Parathyroid adenoma (tissue), 2 donors: ENCODE measurements around the gene TRMT2B.

ENCODE experiments used
- H2AFZ ChIP-seq: fragments of 300-600 bp; sonication (generic); one replicate; pipeline ENCODE4 v1.7.0; 2017; ENCODE audit warnings: antibody characterized with exemption, mild to moderate bottlenecking
- H3K27ac ChIP-seq: fragments of 300-600 bp; sonication (generic); one replicate; pipeline ENCODE4 v1.7.0; 2017
- H3K27me3 ChIP-seq: fragments of 300-600 bp; sonication (generic); one replicate; pipeline ENCODE4 v1.7.0; 2017; ENCODE audit warnings: low read length; ENCODE audit not compliant: control insufficient read depth, insufficient read depth
- H3K36me3 ChIP-seq: fragments of 300-600 bp; sonication (generic); one replicate; pipeline ENCODE4 v1.7.0; 2017; ENCODE audit warnings: low read length; ENCODE audit not compliant: control insufficient read depth, insufficient read depth
- H3K4me1 ChIP-seq: fragments of 300-600 bp; sonication (generic); one replicate; pipeline ENCODE4 v1.7.0; 2017; ENCODE audit warnings: control low read depth
- H3K4me2 ChIP-seq: fragments of 300-600 bp; sonication (generic); one replicate; pipeline ENCODE4 v1.7.0; 2017; ENCODE audit warnings: low read length
- H3K4me3 ChIP-seq: fragments of 300-600 bp; sonication (generic); one replicate; pipeline ENCODE4 v1.7.0; 2017; ENCODE audit warnings: low read depth, low read length
- H3K79me2 ChIP-seq: fragments of 300-600 bp; sonication (generic); one replicate; pipeline ENCODE4 v1.7.0; 2017; ENCODE audit warnings: control low read depth
- H3K9ac ChIP-seq: fragments of 300-600 bp; sonication (generic); one replicate; pipeline ENCODE4 v1.7.0; 2017; ENCODE audit warnings: mild to moderate bottlenecking
- H3K9me3 ChIP-seq: fragments of 300-600 bp; sonication (generic); one replicate; pipeline ENCODE4 v1.7.0; 2017; ENCODE audit warnings: low read length; ENCODE audit not compliant: control insufficient read depth
- TF ChIP-seq, protein P1 (sequence below): fragments of 300-600 bp; sonication (generic); IDR thresholded peaks from one replicate; pipeline ENCODE4 v1.7.0; 2017; ENCODE audit warnings: antibody characterized with exemption, mild to moderate bottlenecking
- donor health status: primary hyperparathyroidism.

TRMT2B gene

DNA sequence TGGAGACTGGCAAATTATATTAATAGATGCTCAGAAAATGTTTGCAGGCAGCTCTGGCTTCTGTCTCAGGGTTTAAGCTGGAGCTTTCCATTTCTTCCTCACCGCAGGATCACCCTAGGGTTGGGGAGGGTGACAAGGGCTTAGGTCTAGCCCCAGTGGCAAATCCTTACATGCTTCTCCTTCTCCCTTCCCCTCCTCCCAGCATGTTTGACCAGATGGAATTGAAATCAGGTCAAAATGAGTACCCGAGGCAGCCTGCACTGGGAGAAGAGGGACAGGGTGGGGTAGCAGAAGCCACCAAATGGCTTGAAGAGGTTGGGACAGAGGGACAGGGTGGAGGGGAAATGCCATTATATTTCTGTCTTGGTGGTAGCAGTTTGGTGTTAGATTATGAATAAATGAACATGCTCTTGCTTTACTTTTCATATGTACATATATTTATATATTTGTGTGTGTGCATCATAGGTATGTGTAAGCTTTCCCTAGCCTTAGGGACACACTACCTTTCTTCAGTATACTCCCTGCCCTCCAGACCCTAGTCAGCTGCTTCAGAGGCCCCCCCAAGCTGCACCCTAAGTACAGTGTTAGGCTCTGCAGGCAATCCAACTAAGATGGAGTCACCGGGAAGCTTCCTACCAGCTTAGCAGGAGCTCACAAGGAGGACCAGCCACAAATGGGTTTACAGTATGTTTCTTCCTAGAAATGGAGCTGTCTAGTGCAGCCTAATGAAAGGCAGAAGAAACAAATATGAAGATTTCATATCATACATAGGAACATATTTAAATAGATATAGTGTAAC lies 28.6 kb upstream of the TRMT2B start:
- Histone ChIP-seq H3K9ac (no peak overlapping the region), H3K36me3 (no peaks in the 10 kb centered on the region), H3K4me2 (peak overlapping the region; percentile 74), H3K27ac (peak overlapping the region; percentile 65), H2AFZ (peak overlapping the region; percentile 56), H3K9me3 (no peaks in the 10 kb centered on the region), H3K4me1 (no peaks in the 10 kb centered on the region), H3K79me2 (no peaks in the 10 kb centered on the region), H3K27me3 (no peaks in the 10 kb centered on the region), H3K4me3 (no peak overlapping the region)
- TF ChIP-seq, protein P1, sequence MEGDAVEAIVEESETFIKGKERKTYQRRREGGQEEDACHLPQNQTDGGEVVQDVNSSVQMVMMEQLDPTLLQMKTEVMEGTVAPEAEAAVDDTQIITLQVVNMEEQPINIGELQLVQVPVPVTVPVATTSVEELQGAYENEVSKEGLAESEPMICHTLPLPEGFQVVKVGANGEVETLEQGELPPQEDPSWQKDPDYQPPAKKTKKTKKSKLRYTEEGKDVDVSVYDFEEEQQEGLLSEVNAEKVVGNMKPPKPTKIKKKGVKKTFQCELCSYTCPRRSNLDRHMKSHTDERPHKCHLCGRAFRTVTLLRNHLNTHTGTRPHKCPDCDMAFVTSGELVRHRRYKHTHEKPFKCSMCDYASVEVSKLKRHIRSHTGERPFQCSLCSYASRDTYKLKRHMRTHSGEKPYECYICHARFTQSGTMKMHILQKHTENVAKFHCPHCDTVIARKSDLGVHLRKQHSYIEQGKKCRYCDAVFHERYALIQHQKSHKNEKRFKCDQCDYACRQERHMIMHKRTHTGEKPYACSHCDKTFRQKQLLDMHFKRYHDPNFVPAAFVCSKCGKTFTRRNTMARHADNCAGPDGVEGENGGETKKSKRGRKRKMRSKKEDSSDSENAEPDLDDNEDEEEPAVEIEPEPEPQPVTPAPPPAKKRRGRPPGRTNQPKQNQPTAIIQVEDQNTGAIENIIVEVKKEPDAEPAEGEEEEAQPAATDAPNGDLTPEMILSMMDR, result no peak

DNA sequence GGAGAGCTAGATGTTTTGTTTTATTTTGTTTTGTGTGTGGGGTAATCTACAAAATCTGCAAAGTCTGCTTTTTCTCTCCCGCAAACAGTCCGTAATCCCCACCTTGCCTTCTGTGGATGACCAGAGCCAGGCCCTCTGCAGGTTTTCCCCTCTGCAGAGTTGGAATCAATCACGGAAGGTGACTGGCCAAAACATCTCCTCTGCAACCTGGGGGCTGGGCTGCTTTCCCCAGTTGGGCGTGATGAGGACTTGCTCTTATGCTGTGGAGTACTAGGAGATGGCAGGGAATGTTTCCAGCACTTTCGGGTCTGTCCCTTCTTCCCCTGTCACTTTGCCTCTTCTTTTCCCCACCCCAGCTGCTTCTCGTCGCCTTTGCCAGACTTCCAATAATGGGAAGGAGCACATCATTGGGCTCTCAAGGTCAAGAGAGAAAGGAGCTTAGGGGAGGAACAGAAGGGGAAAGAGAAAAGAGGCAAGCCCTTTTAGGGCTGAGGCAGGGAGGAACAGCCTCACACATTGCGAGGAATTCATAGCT lies 27.9 kb upstream of the TRMT2B start:
- H3K36me3 ChIP-seq, result no peaks in the 10 kb centered on the region
- H2AFZ ChIP-seq, result peak overlapping the region; percentile 56
- H3K27me3 ChIP-seq, result no peaks in the 10 kb centered on the region
- no peak overlapping the region for H3K9ac ChIP-seq
- H3K4me1 ChIP-seq, result no peaks in the 10 kb centered on the region
- peak overlapping the region; percentile 74 for H3K4me2 ChIP-seq
- H3K9me3 ChIP-seq, result no peaks in the 10 kb centered on the region
- peak overlapping the region; percentile 57 for H3K4me3 ChIP-seq
- H3K79me2 ChIP-seq, result no peaks in the 10 kb centered on the region
- TF ChIP-seq, protein P1, result no peak
- peak overlapping the region; percentile 65 for H3K27ac ChIP-seq

DNA sequence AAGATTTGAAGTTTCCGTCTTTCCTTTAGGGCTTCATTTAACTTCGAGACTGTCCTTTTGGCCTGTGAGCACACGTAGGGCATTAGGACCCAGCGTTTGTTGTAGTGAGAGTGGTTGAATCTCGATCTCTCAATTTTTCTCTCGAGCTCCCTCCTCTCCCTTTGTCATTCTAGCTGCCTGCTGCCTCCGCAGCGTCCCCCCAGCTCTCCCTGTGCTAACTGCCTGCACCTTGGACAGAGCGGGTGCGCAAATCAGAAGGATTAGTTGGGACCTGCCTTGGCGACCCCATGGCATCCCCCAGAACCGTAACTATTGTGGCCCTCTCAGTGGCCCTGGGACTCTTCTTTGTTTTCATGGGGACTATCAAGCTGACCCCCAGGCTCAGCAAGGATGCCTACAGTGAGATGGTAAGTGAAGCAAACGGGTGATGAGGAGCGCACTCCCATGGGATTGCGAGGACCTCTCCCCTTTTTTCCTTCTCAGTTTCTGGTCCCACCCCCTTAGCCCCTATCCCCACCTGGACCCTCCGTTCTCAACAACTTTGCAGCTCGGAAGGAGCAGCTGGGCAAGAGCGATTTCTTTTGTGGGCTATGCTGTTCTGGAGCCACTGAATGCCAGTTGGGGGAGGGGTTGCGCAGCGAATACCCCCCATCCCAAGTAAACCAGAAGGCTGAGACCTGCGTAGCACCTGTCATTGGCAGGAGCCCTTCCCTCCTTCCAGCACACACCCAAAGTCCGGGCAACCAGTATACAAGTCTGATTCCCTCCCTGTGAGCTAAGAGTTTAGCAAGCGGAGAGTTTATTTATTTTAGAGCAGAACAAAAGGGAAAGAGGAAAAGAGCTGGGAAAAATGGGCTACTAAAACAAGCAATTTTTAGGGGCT lies 27.0 kb upstream of the TRMT2B start, which contains the start of gene TMEM35A:
Gene TMEM35A (plus strand): TSS at position 164 of the 883 bp plus-strand sequence. CDS start 124 bp downstream, at position 288.
- TF ChIP-seq, protein P1, result no peak
- no peak within 1 kb of the TSS for H3K9ac ChIP-seq
- H3K4me3 ChIP-seq, result peak within 1 kb of the TSS; percentile 57
- H3K36me3 ChIP-seq, result no peaks in the 10 kb centered on the region
- peak within 1 kb of the TSS; percentile 56 for H2AFZ ChIP-seq
- H3K9me3 ChIP-seq, result no peaks in the 10 kb centered on the region
- no peaks in the 10 kb centered on the region for H3K4me1 ChIP-seq
- H3K4me2 ChIP-seq, result peak within 1 kb of the TSS; percentile 74
- no peaks in the 10 kb centered on the region for H3K79me2 ChIP-seq
- H3K27me3 ChIP-seq, result no peaks in the 10 kb centered on the region
- H3K27ac ChIP-seq, result peak within 1 kb of the TSS; percentile 65

DNA sequence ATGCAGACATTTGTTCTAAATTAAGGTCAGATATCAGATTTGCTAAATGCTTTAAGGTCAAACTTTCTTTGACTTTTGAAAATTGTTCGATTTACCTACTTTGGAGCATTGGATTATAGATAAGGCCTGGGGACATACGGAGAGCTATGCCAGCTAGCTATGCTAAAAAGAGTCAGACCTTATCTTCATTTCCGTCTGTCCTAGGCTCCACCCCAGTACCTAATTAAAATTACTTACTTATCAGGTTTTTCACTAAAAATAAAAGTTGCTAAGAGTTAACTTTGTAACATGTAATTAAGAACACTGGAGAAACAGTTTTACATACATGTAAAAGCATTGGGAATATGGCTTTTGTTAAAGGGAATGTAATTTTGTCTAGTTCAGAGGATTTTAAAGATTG lies 19.7 kb upstream of the TRMT2B start:
- H3K27ac ChIP-seq, result no peak overlapping the region
- no peaks in the 10 kb centered on the region for H3K4me1 ChIP-seq
- H3K9ac ChIP-seq, result no peak overlapping the region
- no peaks in the 10 kb centered on the region for H3K27me3 ChIP-seq
- H3K9me3 ChIP-seq, result no peaks in the 10 kb centered on the region
- H2AFZ ChIP-seq, result no peak overlapping the region
- H3K4me3 ChIP-seq, result no peak overlapping the region
- no peak overlapping the region for H3K4me2 ChIP-seq
- no peaks in the 10 kb centered on the region for H3K79me2 ChIP-seq
- H3K36me3 ChIP-seq, result no peaks in the 10 kb centered on the region
- TF ChIP-seq, protein P1, result no peak
